Effector memory CD8-positive, alpha-beta T cell (primary cell): Measurements from ENCODE around the gene TMPRSS5.

Source experiments
- ATAC-seq: fragments of 150-1000 bp; cut with Tn5 transposase; replicated peaks from 2 replicates; pipeline ENCODE4 v1.10.0; 2021; ENCODE audit warnings: mild to moderate bottlenecking, moderate library complexity
- DNase-seq, 3 experiments: peaks; one replicate each; pipeline ENCODE4 v3.0.0; 2021
- H3K27ac Mint-ChIP-seq, 2 donors: one replicate each; pipeline ENCODE4 v1.8.0; 2022; ENCODE audit warnings: mild to moderate bottlenecking in 2 of 2, mixed read lengths in 2 of 2, moderate library complexity in 2 of 2
- H3K27me3 Mint-ChIP-seq, 2 donors: one replicate each; pipeline ENCODE4 v1.8.0; 2022; ENCODE audit warnings: mixed read lengths in 2 of 2
- H3K36me3 Mint-ChIP-seq: one replicate; pipeline ENCODE4 v1.8.0; 2022; ENCODE audit warnings: mild to moderate bottlenecking, moderate library complexity, mixed read lengths; ENCODE audit not compliant: insufficient read depth
- H3K4me1 Mint-ChIP-seq, 2 donors: one replicate each; pipeline ENCODE4 v1.8.0; 2022; ENCODE audit warnings: low read depth in 2 of 2, mixed read lengths in 2 of 2
- H3K4me3 Mint-ChIP-seq, 2 donors: one replicate each; pipeline ENCODE4 v1.8.0; 2022; ENCODE audit warnings: mild to moderate bottlenecking in 2 of 2, mixed read lengths in 2 of 2, moderate library complexity in 2 of 2
- H3K9me3 Mint-ChIP-seq, 2 donors: one replicate each; pipeline ENCODE4 v1.8.0; 2022; ENCODE audit warnings: mixed read lengths in 2 of 2

The TMPRSS5 gene

DNA sequence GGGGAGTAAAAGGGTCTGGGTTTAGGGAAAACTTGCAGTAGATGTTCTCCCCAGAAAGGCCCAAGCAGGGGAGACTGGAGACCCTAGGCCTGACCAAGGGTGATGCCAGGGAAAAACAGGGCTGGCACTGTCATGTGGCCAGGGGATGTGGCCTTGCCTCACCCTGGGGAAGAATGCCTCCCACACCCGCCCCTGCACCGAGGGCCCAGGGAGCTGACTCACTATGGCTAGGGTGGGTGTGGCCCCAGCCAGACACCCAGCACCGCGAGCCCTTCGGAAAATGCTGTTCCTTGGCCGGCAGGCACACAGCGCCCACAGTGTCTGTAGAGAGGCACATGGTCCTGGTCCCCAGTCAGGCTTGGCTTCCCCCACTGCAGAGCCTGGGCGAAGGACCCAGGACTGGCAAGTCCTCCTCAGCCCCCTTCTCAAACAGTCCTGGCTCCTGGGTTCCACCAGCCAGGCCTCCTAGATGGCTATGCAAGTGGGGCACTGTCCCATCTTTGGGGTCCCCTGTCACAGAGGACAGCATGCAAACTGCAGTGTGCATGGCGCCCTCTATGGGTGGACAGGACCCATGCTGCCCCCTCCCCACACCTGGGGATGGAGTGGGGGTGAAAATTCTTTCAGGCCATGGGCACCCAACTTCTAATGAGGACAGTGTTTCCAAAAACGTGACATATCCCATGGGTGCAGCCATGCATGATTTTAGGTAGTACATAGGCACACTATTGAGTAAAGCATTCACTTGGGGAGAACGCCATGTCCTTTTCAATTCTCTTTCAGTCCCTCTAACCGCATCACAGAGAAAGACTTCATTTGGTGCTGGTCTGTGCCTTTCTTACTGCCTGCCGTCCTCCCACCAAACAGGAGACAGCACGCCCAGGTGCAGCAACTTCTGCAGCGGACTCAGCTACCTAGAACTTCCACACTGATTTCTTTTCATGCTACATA is 15.2 kb downstream of the TMPRSS5 start:
- no peak for ATAC-seq

DNA sequence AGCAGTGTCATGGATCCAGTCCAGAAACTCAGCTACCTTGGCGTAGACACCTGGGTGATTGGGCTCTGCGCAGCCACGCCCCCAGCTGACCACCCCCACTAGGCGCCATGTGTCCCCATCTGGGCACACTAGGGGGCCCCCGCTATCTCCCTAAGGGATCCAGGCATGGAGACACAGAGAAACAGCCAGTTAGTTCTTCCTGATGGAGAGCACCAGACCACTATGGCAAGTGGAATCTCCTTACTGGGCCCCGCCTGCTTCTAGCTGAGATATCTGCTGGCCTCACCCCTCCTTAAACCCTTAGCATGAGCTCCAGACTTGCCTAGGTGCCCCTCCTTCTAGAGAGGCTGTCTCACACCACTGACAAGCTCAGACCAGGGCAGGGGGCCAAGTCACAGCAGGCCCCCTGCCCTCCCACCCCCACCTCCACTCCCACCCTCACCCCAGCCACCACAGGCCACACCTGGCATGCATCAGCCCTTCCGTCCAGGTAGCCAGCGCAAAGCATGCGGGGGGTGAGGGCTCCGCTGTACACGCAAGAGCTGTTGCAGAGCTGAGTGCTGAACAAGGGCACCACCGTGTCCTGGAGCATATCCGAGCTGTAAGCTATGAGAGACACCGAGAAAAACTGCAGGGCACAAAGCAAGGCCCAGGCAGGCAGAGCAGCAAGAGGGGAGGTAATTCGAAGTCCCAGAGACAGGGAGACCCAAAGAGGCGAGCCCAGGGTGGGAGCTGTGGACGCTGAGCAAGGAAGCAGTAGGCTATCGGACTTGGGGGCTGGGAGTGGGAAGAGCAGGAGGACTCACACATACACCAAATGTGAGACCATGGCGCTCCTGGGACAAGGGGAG is 16.1 kb downstream of the TMPRSS5 start:
- H3K27ac Mint-ChIP-seq: no peak overlapping the region
- H3K27me3 Mint-ChIP-seq: no peaks in the 10 kb centered on the region
- no peaks in the 10 kb centered on the region for H3K9me3 Mint-ChIP-seq
- H3K36me3 Mint-ChIP-seq: no peaks in the 10 kb centered on the region
- ATAC-seq (no peak), DNase-seq (no peak)
- no peak overlapping the region for H3K4me3 Mint-ChIP-seq
- peaks cover 0 to under 1% of the 10 kb centered on the region in 2 donors for H3K4me1 Mint-ChIP-seq

More for the DNA sequence above, 15.2 kb downstream of the TMPRSS5 start:
- Mint-ChIP-seq H3K27me3 (no peaks in the 10 kb centered on the region), H3K36me3 (no peaks in the 10 kb centered on the region), H3K4me3 (no peak overlapping the region), H3K9me3 (no peaks in the 10 kb centered on the region), H3K27ac (no peak overlapping the region), H3K4me1 (peaks cover 0 to 1% of the 10 kb centered on the region in 2 donors)
- DNase-seq: no peak

DNA sequence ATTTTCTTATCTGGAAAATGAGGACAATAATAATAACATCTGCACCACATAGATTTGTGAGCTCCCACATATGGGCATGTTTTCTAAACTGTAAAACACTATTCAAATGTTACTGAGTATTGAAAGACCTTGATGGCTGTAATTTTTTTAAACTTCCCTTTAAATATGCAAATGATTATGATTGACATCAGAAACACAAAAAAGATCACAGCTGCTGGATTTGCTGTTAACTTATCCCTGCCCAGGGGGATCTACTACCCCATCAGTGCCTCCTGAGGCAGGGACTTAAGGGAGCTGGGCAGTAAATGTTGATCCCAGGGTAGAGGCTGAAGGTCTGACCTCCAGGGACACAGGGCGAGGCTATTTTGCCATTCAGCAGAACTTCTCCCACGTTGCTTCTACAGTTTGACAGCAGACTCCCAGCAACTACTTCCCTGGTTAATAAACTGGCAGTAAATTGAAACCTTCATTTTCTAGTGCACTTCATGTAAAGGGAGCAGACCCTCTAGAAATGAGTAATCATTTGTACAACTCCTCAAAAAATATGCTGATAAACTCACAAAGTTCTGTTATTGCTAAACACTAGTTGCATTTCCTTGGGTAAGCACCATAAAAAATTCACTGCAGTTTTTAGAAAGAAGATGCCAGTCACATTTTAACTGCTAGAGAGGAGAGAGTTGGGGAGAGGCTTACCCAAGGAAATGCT is 20.3 kb downstream of the TMPRSS5 start:
- H3K27ac Mint-ChIP-seq: no peak overlapping the region
- no peak for ATAC-seq
- peaks cover 10 to 22% of the 10 kb centered on the region in 2 donors for H3K27me3 Mint-ChIP-seq

DNA sequence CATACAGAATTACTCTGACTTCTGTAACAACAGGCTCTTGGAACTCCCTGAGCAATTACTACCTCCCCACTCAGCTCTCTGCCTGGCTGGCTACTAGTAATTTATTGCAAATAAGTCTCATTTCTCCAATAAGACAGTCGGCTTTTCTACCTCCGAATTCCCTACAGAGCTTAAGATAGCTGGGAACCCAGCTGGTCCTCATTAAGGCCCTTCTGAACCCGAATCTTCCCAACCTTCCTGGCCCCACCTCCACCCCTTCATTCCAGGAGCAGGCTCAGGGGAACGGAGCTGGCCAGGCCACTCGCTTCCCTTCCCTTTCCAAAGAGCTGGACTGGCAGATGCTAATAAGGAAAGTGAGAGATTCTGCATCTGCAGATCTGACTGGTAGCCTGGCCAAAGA is 21.6 kb downstream of the TMPRSS5 start:
- peaks cover 18 to 32% of the 10 kb centered on the region in 2 donors for H3K27me3 Mint-ChIP-seq
- DNase-seq (no peak), ATAC-seq (no peak)
- no peak overlapping the region for H3K4me3 Mint-ChIP-seq
- H3K36me3 Mint-ChIP-seq: no peaks in the 10 kb centered on the region
- no peaks in the 10 kb centered on the region for H3K4me1 Mint-ChIP-seq
- no peak overlapping the region for H3K27ac Mint-ChIP-seq
- no peaks in the 10 kb centered on the region for H3K9me3 Mint-ChIP-seq

More for the DNA sequence above, 20.3 kb downstream of the TMPRSS5 start:
- Mint-ChIP-seq H3K4me3 (no peak overlapping the region), H3K9me3 (no peaks in the 10 kb centered on the region), H3K36me3 (no peaks in the 10 kb centered on the region), H3K4me1 (no peaks in the 10 kb centered on the region)
- no peak for DNase-seq

DNA sequence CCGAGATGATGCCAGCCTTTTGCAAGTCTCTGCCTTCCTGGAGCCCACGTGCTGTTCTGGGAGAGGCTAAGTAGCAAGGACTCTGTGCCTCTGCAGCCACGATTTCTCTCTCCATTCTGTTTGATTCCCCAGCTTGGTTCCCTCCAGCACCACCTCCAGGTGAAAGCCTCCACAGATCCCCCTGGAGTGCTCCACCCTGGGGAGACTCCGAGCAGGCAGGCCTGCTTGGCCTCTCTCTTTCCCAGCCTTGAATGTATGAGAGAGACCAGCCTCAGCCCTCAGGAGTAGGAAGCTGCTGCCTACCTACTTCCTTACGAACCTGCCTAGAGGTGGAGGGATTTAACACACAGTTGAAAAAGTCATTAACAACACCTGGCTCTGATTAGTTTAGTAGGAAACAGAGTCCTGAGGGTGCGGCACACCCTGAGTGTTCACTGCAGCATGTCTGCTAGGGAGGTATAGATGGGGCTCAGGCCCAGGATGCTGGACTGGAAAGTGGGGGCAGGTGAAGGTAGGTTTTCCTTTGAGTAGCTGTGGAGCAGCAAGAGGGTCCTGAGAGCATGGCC is 22.5 kb downstream of the TMPRSS5 start:
- no peaks in the 10 kb centered on the region for H3K9me3 Mint-ChIP-seq
- H3K27me3 Mint-ChIP-seq: peaks cover 22 to 38% of the 10 kb centered on the region in 2 donors
- no peak overlapping the region for H3K27ac Mint-ChIP-seq
- ATAC-seq (no peak), DNase-seq (no peak)
- H3K4me3 Mint-ChIP-seq: no peak overlapping the region
- no peaks in the 10 kb centered on the region for H3K36me3 Mint-ChIP-seq
- H3K4me1 Mint-ChIP-seq: no peaks in the 10 kb centered on the region

DNA sequence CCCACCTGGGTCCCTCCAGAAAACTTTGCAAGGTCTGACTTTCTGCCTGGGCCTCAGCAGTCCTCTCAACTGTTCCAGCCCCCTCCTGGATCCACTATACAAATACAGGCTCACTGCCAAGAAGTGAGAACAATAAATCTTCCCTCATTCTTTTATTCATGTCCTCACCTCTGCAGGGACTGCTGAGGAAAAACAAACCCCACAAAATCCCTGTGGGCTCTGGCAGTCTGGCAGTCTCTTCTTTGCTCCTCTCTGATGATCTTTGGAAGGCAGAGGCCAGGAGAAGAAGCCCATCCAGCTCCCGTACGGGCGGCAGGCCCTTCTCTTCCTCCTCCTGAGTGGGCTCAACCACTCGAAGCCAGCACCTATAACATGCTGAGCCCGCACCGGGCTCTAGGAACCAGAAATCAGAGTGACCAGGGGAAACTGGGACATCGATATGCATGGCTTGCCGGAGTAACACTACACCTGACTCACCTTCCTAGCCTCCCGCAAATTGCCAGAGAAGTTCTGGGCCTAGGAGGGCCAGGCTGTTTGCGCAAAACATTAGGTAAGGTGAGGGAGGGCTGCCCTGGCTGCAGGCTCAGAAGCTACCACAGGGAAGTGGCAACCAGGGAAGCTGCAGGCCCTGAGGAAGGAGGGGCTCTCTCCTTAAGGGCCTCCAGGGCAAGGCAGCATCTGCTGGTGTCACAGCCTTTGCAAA is 24.2 kb downstream of the TMPRSS5 start:
- Mint-ChIP-seq H3K4me3 (no peak overlapping the region), H3K4me1 (no peaks in the 10 kb centered on the region), H3K27ac (peak overlapping the region in 1 of 2 donors; percentile 24), H3K9me3 (no peaks in the 10 kb centered on the region), H3K27me3 (peaks cover 32 to 44% of the 10 kb centered on the region in 2 donors), H3K36me3 (no peaks in the 10 kb centered on the region)
- ATAC-seq: no peak
- no peak for DNase-seq

DNA sequence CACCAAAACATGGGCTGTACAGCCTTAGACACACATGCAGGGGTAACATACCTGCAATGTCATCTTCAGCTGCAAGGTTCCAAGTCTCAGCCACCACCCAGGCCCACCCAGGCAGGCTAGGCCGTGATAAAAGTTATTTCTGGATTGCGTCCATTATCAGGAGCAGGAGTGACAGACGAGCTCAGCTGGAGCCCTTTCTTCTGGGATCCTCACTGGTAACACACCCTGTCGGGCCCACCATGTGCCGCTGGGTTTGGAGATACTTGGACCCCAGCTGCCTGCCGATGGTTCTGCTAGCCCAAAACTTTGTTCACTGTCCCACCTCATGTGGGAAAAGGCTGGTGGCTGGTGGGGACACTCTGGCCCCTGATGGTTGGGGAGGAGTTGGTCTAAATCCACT is 24.8 kb downstream of the TMPRSS5 start:
- no peak for ATAC-seq
- H3K36me3 Mint-ChIP-seq: no peaks in the 10 kb centered on the region
- H3K9me3 Mint-ChIP-seq: no peaks in the 10 kb centered on the region
- H3K4me1 Mint-ChIP-seq: no peaks in the 10 kb centered on the region
- no peak for DNase-seq
- H3K27me3 Mint-ChIP-seq: peaks cover 32 to 44% of the 10 kb centered on the region in 2 donors
- no peak overlapping the region for H3K27ac Mint-ChIP-seq
- no peak overlapping the region for H3K4me3 Mint-ChIP-seq

DNA sequence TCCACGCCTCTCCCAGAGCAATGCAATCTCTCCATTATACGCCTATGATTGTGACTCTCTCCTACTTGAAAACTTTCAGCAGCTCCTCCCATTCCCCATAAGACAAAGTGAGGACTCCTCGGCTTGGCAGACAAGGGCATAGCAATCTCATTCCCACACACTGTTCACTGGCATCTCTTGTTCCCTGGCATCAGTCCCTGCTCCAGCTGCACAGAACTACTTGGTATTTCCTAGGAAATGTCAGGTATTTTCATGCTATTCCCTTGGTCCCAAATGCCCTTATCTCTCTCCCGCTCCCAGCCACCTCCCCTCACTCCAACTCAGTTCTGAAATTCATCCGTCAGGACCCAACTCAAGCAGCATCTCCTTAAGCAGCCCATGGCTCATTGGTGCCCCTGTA is 28.4 kb downstream of the TMPRSS5 start:
- Mint-ChIP-seq H3K9me3 (no peaks in the 10 kb centered on the region), H3K27me3 (peaks cover 26 to 38% of the 10 kb centered on the region in 2 donors), H3K27ac (no peak overlapping the region), H3K4me3 (no peak overlapping the region), H3K4me1 (no peaks in the 10 kb centered on the region), H3K36me3 (no peaks in the 10 kb centered on the region)
- ATAC-seq (no peak), DNase-seq (no peak)

DNA sequence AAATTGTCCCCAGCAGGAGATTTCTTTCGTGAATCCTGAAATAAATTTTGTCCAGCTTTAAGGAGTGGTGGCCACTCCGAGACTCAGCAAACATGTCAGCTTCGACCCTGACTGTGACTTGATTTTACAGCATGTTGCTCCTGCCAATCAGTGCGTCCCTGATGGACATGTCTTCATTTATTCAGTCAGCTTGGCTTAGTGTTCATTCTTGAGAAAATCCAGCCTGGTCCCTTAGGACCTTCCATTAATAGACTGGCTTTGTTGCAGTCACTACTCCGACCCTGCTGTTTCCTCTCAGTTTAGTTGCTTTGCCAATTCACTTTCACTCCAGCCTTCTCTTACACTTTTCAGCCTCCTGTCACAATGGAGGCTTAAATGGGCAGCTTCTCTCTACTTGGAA is 30.5 kb downstream of the TMPRSS5 start:
- Mint-ChIP-seq H3K4me3 (no peak overlapping the region), H3K27me3 (peaks cover 20 to 22% of the 10 kb centered on the region in 2 donors), H3K36me3 (no peaks in the 10 kb centered on the region), H3K9me3 (no peaks in the 10 kb centered on the region), H3K27ac (no peak overlapping the region), H3K4me1 (no peaks in the 10 kb centered on the region)
- ATAC-seq: no peak
- no peak for DNase-seq

DNA sequence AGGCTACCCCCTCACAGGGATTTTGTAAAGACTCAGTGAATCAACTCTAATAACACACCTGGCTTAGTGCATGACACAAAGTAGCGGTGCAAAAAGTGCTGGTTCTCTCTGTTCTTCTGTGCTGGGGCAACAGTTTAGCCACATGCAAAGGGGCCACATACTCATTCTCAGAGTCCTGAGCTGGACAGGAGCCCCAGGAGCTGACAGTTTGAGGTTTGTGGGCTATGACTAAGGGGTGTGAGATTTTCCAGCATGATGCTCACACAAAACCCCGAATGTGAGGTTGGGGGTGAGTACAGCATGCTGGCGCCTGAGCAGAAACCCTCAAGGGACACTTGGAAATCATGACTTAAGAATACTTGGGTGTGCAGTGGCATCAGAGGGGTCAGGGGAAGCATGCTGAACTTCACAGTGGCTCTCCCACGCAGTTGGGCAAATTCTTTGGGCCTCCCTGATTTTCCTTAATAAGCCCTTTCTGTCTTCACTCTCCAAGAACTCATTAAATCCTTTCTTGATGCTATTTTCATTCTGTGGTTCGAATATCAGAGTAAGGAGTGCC is 31.0 kb downstream of the TMPRSS5 start:
- H3K27me3 Mint-ChIP-seq: peaks cover 16 to 19% of the 10 kb centered on the region in 2 donors
- no peaks in the 10 kb centered on the region for H3K9me3 Mint-ChIP-seq
- ATAC-seq (no peak), DNase-seq (no peak)
- H3K4me1 Mint-ChIP-seq: no peaks in the 10 kb centered on the region
- H3K27ac Mint-ChIP-seq: no peak overlapping the region
- H3K4me3 Mint-ChIP-seq: no peak overlapping the region
- H3K36me3 Mint-ChIP-seq: no peaks in the 10 kb centered on the region

DNA sequence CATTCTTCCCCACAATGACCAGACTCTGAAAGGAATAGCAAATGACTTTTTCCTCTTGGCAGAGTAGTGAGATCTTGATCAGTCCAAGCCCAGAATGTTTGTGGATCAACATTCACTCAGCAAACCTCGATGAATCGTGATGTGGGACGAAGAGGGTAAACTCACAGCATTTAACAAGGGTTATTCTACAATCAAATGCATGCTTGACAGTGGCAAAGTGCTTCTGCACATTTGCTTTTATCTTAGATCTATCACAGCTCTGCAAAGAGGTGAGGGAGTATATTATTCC is 31.8 kb downstream of the TMPRSS5 start:
- no peaks in the 10 kb centered on the region for H3K4me1 Mint-ChIP-seq
- H3K27me3 Mint-ChIP-seq: peaks cover 10 to 12% of the 10 kb centered on the region in 2 donors
- H3K9me3 Mint-ChIP-seq: no peaks in the 10 kb centered on the region
- no peak overlapping the region for H3K27ac Mint-ChIP-seq
- no peak overlapping the region for H3K4me3 Mint-ChIP-seq
- no peak for ATAC-seq
- DNase-seq: no peak
- no peaks in the 10 kb centered on the region for H3K36me3 Mint-ChIP-seq

DNA sequence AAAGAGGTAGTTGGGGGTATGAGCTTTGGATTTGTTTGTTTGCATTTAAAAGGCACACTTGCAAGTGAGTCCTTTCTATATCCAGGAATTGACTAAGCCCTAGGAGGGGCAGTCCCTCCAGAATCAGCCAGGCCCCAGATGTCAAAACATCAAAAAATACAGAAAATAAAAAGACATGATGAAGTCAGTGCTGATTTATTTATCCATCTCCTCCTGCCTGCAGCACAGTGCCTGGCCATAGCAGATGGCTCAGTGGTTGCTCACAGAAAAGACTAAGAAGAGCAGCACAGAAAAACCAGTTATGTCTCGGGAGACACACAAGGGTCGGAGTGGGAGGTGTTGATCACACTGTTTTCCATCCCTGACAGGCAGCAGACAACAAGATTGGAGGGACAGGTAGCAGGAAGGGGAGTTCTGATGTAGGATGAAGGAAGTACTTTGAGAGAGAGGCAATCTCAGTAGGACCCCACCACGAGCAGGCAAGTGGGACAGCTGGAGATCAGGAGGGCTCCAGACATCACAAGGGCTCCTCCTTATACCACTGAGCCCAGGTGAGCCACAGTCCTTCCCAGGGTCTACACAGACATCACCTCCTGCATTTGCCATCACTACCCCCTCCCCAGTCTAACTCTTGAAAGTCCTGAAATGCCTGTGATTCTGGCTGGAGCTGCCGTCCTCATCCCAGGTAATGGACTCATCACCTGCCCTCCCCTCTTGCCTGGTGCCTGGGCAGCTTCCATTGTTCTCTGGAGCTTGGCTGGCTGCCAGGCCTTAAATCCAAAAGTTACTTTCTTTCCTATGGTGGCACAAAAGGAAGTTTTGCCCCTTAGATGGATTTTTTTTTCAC is 32.3 kb downstream of the TMPRSS5 start:
- H3K4me1 Mint-ChIP-seq: no peaks in the 10 kb centered on the region
- H3K9me3 Mint-ChIP-seq: no peaks in the 10 kb centered on the region
- H3K27ac Mint-ChIP-seq: no peak overlapping the region
- H3K36me3 Mint-ChIP-seq: no peaks in the 10 kb centered on the region
- H3K4me3 Mint-ChIP-seq: no peak overlapping the region
- DNase-seq (no peak), ATAC-seq (no peak)
- H3K27me3 Mint-ChIP-seq: peaks cover 6 to 13% of the 10 kb centered on the region in 2 donors
